Astrocyte (in vitro differentiated cells and primary cell): ENCODE data around the gene SLIT3.

ENCODE experiments used
- CTCF ChIP-seq: IDR thresholded peaks from 2 replicates; pipeline ENCODE4 v1.5.1; 2011; ENCODE audit warnings: low read depth, mild to moderate bottlenecking, inconsistent platforms, low read length, moderate library complexity; ENCODE audit not compliant: insufficient read depth
- EZH2 ChIP-seq: IDR thresholded peaks from 2 replicates; pipeline ENCODE4 v1.6.1; 2012; ENCODE audit warnings: mild to moderate bottlenecking, low read length, inconsistent platforms; ENCODE audit not compliant: insufficient read depth

- TF ChIP-seq CTCF: no peak
- TF ChIP-seq EZH2: no peak
These were observed 440.4 kb downstream of the SLIT3 start for GRCh38 chr5:168860503-168860902.
